GM23338 (cell line): Measurements from ENCODE around the gene DUSP5. TPM values are rescaled to one million over a fixed set of nuclear protein-coding genes. Genes with fewer than 3 reads are reported as not detected.

Experiments
- CREB1 ChIP-seq: fragments of 250-450 bp; sonication (Bioruptor Pico); IDR thresholded peaks from 2 replicates; pipeline ENCODE4 v1.5.0; 2020; ENCODE audit warnings: low read depth, mild to moderate bottlenecking, moderate library complexity
- EZH2 ChIP-seq: fragments of 200-600 bp; sonication (generic); IDR thresholded peaks from one replicate; pipeline ENCODE4 v1.8.0; 2017; ENCODE audit warnings: antibody characterized with exemption, mild to moderate bottlenecking, low read depth; ENCODE audit not compliant: unreplicated experiment
- JUNB ChIP-seq: IDR thresholded peaks from one replicate; pipeline ENCODE4 v1.6.1; 2016; ENCODE audit warnings: antibody characterized with exemption; ENCODE audit not compliant: unreplicated experiment
- NANOG ChIP-seq: IDR thresholded peaks from 2 replicates; pipeline ENCODE4 v1.6.1; 2016; ENCODE audit warnings: antibody characterized with exemption, borderline replicate concordance
- STAT1 ChIP-seq: IDR thresholded peaks from one replicate; pipeline ENCODE4 v1.6.1; 2016; ENCODE audit warnings: antibody characterized with exemption; ENCODE audit not compliant: unreplicated experiment
- ZNF114 ChIP-seq: fragments of 250-450 bp; sonication (Bioruptor Pico); IDR thresholded peaks from 2 replicates; pipeline ENCODE4 v1.5.0; 2020; ENCODE audit warnings: mild to moderate bottlenecking, moderate library complexity
- ZNF331 ChIP-seq: fragments of 250-450 bp; sonication (Bioruptor Pico); IDR thresholded peaks from 2 replicates; pipeline ENCODE4 v1.5.0; 2020; ENCODE audit warnings: low read depth, mild to moderate bottlenecking, moderate library complexity
- polyA plus RNA-seq: library from polyadenylated mRNA; unstranded; fragments of >200 nt; fragmentation: Nextera tagmentation; extraction: Ambion mirVana; gene quantifications from 2 replicates; pipeline ENCODE4 v1.2.1, GENCODE V29; 2016
- total RNA-seq: library from RNA; depleted of rRNA; stranded (reverse); fragments of >200 nt; shearing (Covaris generic); gene quantifications from 2 replicates; pipeline ENCODE4 v1.2.3, GENCODE V29; 2014
- TF ChIP-seq, protein P1 (sequence below): fragments of 250-450 bp; sonication (Bioruptor Pico); IDR thresholded peaks from 2 replicates; pipeline ENCODE4 v1.5.0; 2020; ENCODE audit warnings: mild to moderate bottlenecking, moderate library complexity
- TF ChIP-seq, protein P2 (sequence below): IDR thresholded peaks from 2 replicates; pipeline ENCODE4 v1.6.1; 2016; ENCODE audit warnings: antibody characterized with exemption
- TF ChIP-seq, protein P3 (sequence below): IDR thresholded peaks from one replicate; pipeline ENCODE4 v1.6.1; 2018; ENCODE audit warnings: antibody characterized with exemption; ENCODE audit not compliant: unreplicated experiment

Gene DUSP5
- total and polyA plus RNA-seq, 2 experiments from 2014 or later = 10.8 to 35.9 TPM

DNA sequence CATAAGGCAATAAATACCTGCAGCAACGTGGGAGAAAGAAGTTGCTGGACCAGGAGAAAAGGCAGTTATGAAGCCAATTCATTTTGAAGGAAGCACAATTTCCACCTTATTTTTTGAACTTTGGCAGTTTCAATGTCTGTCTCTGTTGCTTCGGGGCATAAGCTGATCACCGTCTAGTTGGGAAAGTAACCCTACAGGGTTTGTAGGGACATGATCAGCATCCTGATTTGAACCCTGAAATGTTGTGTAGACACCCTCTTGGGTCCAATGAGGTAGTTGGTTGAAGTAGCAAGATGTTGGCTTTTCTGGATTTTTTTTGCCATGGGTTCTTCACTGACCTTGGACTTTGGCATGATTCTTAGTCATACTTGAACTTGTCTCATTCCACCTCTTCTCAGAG lies 13.0 kb downstream of the DUSP5 start (continued):
- TF ChIP-seq, protein P1, sequence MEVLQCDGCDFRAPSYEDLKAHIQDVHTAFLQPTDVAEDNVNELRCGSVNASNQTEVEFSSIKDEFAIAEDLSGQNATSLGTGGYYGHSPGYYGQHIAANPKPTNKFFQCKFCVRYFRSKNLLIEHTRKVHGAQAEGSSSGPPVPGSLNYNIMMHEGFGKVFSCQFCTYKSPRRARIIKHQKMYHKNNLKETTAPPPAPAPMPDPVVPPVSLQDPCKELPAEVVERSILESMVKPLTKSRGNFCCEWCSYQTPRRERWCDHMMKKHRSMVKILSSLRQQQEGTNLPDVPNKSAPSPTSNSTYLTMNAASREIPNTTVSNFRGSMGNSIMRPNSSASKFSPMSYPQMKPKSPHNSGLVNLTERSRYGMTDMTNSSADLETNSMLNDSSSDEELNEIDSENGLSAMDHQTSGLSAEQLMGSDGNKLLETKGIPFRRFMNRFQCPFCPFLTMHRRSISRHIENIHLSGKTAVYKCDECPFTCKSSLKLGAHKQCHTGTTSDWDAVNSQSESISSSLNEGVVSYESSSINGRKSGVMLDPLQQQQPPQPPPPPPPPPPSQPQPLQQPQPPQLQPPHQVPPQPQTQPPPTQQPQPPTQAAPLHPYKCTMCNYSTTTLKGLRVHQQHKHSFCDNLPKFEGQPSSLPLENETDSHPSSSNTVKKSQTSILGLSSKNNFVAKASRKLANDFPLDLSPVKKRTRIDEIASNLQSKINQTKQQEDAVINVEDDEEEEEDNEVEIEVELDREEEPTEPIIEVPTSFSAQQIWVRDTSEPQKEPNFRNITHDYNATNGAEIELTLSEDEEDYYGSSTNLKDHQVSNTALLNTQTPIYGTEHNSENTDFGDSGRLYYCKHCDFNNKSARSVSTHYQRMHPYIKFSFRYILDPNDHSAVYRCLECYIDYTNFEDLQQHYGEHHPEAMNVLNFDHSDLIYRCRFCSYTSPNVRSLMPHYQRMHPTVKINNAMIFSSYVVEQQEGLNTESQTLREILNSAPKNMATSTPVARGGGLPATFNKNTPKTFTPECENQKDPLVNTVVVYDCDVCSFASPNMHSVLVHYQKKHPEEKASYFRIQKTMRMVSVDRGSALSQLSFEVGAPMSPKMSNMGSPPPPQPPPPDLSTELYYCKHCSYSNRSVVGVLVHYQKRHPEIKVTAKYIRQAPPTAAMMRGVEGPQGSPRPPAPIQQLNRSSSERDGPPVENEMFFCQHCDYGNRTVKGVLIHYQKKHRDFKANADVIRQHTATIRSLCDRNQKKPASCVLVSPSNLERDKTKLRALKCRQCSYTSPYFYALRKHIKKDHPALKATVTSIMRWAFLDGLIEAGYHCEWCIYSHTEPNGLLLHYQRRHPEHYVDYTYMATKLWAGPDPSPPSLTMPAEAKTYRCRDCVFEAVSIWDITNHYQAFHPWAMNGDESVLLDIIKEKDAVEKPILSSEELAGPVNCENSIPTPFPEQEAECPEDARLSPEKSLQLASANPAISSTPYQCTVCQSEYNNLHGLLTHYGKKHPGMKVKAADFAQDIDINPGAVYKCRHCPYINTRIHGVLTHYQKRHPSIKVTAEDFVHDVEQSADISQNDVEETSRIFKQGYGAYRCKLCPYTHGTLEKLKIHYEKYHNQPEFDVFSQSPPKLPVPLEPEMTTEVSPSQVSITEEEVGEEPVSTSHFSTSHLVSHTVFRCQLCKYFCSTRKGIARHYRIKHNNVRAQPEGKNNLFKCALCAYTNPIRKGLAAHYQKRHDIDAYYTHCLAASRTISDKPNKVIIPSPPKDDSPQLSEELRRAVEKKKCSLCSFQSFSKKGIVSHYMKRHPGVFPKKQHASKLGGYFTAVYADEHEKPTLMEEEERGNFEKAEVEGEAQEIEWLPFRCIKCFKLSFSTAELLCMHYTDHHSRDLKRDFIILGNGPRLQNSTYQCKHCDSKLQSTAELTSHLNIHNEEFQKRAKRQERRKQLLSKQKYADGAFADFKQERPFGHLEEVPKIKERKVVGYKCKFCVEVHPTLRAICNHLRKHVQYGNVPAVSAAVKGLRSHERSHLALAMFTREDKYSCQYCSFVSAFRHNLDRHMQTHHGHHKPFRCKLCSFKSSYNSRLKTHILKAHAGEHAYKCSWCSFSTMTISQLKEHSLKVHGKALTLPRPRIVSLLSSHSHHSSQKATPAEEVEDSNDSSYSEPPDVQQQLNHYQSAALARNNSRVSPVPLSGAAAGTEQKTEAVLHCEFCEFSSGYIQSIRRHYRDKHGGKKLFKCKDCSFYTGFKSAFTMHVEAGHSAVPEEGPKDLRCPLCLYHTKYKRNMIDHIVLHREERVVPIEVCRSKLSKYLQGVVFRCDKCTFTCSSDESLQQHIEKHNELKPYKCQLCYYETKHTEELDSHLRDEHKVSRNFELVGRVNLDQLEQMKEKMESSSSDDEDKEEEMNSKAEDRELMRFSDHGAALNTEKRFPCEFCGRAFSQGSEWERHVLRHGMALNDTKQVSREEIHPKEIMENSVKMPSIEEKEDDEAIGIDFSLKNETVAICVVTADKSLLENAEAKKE = no peak
- TF ChIP-seq NANOG = no peak
- no peak for TF ChIP-seq EZH2
- no peak for TF ChIP-seq ZNF331 (CRISPR knock-in tag)
- TF ChIP-seq, protein P2, sequence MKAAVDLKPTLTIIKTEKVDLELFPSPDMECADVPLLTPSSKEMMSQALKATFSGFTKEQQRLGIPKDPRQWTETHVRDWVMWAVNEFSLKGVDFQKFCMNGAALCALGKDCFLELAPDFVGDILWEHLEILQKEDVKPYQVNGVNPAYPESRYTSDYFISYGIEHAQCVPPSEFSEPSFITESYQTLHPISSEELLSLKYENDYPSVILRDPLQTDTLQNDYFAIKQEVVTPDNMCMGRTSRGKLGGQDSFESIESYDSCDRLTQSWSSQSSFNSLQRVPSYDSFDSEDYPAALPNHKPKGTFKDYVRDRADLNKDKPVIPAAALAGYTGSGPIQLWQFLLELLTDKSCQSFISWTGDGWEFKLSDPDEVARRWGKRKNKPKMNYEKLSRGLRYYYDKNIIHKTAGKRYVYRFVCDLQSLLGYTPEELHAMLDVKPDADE = no peak
- no peak for TF ChIP-seq CREB1 (CRISPR knock-in tag)
- TF ChIP-seq JUNB = no peak
- TF ChIP-seq, protein P3, sequence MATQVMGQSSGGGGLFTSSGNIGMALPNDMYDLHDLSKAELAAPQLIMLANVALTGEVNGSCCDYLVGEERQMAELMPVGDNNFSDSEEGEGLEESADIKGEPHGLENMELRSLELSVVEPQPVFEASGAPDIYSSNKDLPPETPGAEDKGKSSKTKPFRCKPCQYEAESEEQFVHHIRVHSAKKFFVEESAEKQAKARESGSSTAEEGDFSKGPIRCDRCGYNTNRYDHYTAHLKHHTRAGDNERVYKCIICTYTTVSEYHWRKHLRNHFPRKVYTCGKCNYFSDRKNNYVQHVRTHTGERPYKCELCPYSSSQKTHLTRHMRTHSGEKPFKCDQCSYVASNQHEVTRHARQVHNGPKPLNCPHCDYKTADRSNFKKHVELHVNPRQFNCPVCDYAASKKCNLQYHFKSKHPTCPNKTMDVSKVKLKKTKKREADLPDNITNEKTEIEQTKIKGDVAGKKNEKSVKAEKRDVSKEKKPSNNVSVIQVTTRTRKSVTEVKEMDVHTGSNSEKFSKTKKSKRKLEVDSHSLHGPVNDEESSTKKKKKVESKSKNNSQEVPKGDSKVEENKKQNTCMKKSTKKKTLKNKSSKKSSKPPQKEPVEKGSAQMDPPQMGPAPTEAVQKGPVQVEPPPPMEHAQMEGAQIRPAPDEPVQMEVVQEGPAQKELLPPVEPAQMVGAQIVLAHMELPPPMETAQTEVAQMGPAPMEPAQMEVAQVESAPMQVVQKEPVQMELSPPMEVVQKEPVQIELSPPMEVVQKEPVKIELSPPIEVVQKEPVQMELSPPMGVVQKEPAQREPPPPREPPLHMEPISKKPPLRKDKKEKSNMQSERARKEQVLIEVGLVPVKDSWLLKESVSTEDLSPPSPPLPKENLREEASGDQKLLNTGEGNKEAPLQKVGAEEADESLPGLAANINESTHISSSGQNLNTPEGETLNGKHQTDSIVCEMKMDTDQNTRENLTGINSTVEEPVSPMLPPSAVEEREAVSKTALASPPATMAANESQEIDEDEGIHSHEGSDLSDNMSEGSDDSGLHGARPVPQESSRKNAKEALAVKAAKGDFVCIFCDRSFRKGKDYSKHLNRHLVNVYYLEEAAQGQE = no peak
- no peak for TF ChIP-seq STAT1
- no peak for TF ChIP-seq ZNF114 (CRISPR knock-in tag)
